Measurements from ENCODE around the gene ORAI3.
A peak's percentile ranks its signal among the peaks of the same experiment; 100 is the strongest.

ORAI3 gene

DNA sequence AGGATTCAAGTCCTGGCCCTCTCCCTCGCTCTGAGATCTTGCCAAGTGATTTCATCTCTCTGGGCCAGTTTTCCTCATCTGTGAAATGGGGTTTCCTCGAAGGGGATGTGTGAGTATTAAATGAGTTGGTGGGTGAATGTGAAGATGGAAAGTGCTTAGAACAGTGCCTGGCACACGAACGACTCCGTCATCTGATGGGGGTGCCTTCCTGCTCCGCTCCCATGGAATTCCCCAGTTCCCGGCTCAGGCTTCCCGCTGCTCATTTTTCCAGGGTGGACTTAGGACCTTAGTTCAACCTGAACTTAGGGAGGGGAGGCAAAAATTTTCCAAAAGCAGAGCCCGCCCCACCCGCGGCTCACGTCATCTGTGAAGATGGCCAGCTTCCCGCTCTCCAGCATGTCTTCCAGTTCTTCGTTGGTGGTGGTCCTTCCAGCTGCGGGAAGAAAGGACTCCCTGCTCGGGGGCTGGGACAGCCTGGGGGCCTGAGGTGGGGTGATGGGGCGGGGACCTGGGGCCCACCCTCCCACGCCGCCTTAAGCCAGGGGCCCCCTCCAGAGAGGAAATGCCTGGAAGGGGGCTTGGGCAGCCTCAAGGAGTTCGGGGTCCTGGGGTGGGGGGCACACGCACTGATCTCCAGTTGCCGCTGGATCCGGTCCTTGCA is 47.6 kb downstream of the ORAI3 start:
- no peak for DNase-seq (ENCODE audit: extremely low spot score)
- POLR2A ChIA-PET, result interaction anchor here (0.7 to 1.0 kb wide), 2 partner anchors 16 to 77 kb away, joined by 4 to 6 read pairs; partner anchors contain the start of genes ZNF646 and ZNF668
- CTCF ChIA-PET, result interaction anchor here (0.9 to 1.7 kb wide), 2 partner anchors 12 to 55 kb away, joined by 3 to 6 read pairs; partner anchors contain the start of gene HSD3B7
- TF ChIP-seq ZNF384 (IDR thresholded peaks at IDR 0.05) (no peak), L3MBTL2 (conservative IDR thresholded peaks at IDR 0.05) (no peak), SUZ12 (IDR thresholded peaks at IDR 0.05) (no peak), SP1 (IDR thresholded peaks at IDR 0.05) (no peak), NFRKB (IDR thresholded peaks at IDR 0.05) (no peak), ELF4 (IDR thresholded peaks at IDR 0.05) (no peak), FOXM1 (IDR thresholded peaks at IDR 0.05; ENCODE audit: borderline replicate concordance) (no peak)

DNA sequence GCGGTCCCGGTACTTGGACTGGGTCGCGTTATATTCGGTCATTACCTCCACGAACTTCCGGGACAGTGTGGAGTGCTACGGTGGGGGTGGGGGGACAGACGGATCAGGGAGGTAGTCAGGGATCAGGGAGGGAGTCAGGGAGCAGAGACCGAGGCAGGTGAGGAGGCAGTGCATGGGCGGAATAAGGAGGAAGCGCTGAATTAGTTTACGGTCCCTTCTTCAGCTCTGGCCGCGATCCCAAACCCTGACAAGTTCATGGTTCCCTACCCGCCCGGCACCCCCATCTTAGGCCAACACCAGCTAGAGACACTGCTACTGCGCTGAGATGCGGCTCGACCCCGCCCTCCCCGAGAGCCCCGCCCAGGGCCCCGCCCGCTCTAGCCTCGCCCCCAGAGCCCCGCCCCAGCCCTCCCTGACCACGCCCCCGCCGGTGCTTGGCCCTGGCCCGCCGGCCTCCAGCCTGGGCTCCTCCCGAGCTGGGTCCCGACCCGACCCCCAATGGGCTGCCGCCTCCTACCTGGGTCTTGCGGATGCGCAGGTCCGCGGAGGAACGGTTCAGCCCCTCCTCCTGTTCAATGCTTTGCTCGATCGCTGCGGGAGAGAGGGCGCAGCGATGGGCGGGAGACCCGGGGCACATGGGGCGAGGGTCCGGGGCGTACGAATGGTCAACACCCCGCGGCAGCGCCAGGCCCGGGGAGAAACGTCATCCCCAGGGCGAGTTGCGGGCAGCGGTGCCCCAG is 48.3 kb downstream of the ORAI3 start:
- POLR2A ChIA-PET, result interaction anchor here (0.7 to 1.0 kb wide), 2 partner anchors 15 to 77 kb away, joined by 4 to 6 read pairs; partner anchors contain the start of genes ZNF646 and ZNF668
- no peak for TF ChIP-seq TARDBP (IDR thresholded peaks at IDR 0.05)
- TF ChIP-seq BHLHE40 (IDR thresholded peaks at IDR 0.05; ENCODE audit: borderline replicate concordance), result no peak
- no peak for TF ChIP-seq SP1 (IDR thresholded peaks at IDR 0.05)
- peak; percentile 82 for TF ChIP-seq L3MBTL2 (conservative IDR thresholded peaks at IDR 0.05)
- TF ChIP-seq ZNF384 (IDR thresholded peaks at IDR 0.05), result no peak
- DNase-seq (ENCODE audit: extremely low spot score), result peak; percentile 99
- CTCF ChIA-PET, result interaction anchor here (0.5 to 1.7 kb wide), 4 partner anchors 12 to 1181 kb away, joined by 3 to 6 read pairs (median 3); partner anchors contain the start of gene HSD3B7

DNA sequence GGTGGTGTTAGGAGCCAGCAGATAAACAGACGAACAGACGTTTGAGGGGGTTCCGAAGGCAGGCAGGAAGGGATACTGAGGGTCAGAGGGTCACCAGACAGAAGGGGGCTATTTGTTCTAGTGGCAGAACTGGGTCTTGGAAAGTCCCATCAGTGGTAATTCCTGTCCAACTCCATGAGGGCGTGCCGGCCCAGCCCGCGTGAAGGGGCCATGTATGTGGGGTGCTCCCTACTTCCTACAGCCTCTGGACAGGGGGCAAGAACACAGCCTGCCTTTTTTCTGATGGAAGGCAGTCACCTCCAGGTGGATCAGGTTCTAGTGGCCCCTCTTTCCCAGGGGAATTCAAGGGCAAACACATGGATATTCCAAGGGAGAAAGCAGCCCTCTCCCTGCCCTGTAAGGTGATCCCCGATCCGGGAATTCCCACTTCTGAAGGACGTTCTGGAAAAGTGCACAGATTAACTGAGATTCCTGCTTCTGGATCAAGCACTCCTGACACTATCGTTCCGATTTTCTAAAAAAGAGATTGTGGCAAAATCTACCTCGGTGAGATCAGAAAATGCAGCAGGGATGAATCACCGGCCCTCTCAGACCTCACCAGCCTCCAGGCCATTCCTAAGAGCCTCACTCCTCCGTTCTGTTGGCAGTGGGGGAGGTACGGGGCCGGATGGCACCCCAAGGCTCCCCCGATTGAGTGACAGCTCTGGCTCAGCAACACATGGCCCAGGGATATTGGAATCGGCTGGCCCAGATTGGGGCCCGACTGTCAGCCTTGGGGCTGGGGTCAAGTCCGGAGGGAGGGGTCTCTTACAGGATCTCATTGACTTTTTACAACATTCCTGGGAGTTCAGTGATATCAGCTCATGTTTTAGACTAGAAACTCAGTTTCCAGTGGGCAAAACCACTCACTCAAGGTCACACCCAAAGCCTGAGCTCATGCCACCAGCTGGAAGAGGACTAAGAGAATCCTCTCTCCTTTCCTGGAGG is 49.1 kb downstream of the ORAI3 start:
- TF ChIP-seq L3MBTL2 (conservative IDR thresholded peaks at IDR 0.05) (0 out of 2 replicates have a peak, but pooled peaks have one; percentile 5), TARDBP (IDR thresholded peaks at IDR 0.05) (no peak)
- ChIA-PET CTCF (interaction anchor here (0.5 to 2.3 kb wide), 6 partner anchors 13 to 1182 kb away, joined by 3 to 20 read pairs (median 4); partner anchors contain the start of gene HSD3B7), POLR2A (interaction anchor here (0.8 to 1.6 kb wide), 11 partner anchors 10 to 1025 kb away, joined by 3 to 7 read pairs (median 4); partner anchors contain the start of genes FUS, HSD3B7, STX4 and ZNF646)
- no peak for DNase-seq (ENCODE audit: extremely low spot score)

DNA sequence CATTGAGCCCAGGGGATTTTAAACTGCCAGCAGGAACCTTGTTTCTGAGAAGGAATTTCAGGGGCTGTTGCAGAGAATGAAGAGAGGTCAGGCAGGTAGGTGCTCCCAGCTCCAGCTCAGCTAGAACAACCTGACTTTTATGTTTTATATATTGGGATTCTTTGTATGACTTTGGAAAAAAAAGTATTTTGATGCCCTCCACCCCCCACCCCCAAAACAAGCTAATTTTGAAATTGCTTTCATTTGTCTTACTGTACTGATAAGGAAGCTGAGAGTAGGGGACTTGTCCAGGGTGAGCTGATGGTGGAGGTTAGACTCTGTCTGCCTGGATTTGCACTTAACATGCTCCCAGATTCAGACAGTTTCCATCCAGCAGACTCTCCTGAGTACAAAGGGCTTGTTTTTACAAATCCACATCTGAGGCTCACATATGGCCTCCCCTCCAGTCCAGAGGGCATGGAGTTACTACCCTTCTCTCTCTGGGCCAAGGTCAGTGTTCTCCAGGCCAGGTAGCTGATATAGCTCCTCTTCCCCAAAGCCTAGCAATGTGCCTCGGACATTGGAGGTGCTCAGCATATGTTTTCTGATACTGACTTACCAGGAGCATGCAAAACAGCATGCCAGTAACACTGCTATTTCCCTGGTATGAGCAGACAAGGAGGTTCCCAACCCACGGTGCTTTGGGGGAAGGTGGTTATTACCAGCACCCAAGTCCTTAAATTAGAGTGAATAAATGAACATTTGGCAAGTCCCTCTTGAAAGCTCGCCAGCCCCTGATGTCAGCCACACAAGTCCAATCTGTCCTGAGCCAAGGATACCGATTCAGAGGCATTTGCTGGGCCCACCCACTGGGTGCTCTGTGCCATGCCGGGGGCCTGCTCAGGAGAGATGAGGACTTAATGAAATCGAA is 50.2 kb downstream of the ORAI3 start:
- TF ChIP-seq FOXM1 (IDR thresholded peaks at IDR 0.05; ENCODE audit: borderline replicate concordance), result no peak
- no peak for DNase-seq (ENCODE audit: extremely low spot score)
- ChIA-PET CTCF (interaction anchor here (0.6 to 2.3 kb wide), 4 partner anchors 11 to 462 kb away, joined by 3 to 20 read pairs (median 4); partner anchors contain the start of gene HSD3B7), POLR2A (interaction anchor here (0.7 to 1.6 kb wide), 11 partner anchors 8 to 1026 kb away, joined by 3 to 7 read pairs (median 3); partner anchors contain the start of genes FUS, HSD3B7, STX4 and ZNF646)

DNA sequence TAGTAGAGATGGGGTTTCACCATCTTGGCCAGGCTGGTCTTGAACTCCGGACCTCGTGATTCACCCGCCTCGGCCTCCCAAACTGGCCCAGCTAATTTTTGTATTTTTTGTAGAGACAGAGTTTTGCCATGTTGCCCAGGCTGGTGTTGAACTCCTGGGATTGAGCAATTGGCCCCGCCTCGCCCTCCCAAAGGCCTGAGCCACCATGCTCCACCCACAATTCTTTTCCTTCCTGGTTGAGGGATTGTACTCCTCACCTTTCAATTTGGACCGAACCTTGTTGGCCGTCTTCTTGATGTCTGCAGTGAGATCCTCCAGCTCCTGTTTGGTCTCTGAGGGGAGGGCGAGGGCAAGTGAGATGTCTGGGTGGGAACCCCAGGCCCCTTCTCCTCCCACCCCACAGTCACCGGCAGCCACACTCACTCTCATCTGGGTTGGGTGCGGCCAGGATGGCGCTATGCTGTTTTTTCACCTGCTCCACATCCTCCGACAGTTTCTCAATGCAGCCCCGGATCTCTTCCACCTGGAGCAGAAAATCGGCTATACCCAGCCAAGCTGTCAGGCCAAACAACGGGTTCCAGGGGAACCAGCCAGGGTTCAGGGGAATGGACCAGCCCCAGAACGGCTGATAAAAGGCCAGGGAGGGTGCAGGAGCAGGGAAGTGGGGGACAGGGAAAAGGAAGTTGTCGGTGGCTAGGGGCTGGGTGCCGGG is 52.0 kb downstream of the ORAI3 start:
- CTCF ChIA-PET, result no interaction called here
- DNase-seq (ENCODE audit: extremely low spot score), result no peak
- TF ChIP-seq FOXA1 (IDR thresholded peaks at IDR 0.05), result no peak
- no peak for TF ChIP-seq L3MBTL2 (conservative IDR thresholded peaks at IDR 0.05)
- no peak for TF ChIP-seq TARDBP (IDR thresholded peaks at IDR 0.05)
- TF ChIP-seq FOXK2 (IDR thresholded peaks at IDR 0.05), result no peak
- TF ChIP-seq LEF1 (IDR thresholded peaks at IDR 0.05; ENCODE audit: borderline replicate concordance), result no peak
- no peak for TF ChIP-seq SUZ12 (IDR thresholded peaks at IDR 0.05)
- no peak for TF ChIP-seq ARNT (IDR thresholded peaks at IDR 0.05)
- no peak for TF ChIP-seq NFRKB (IDR thresholded peaks at IDR 0.05)
- no peak for TF ChIP-seq BHLHE40 (IDR thresholded peaks at IDR 0.05; ENCODE audit: borderline replicate concordance)
- no peak for TF ChIP-seq CTBP1 (IDR thresholded peaks at IDR 0.05; ENCODE audit: borderline replicate concordance)
- POLR2A ChIA-PET, result no interaction called here

DNA sequence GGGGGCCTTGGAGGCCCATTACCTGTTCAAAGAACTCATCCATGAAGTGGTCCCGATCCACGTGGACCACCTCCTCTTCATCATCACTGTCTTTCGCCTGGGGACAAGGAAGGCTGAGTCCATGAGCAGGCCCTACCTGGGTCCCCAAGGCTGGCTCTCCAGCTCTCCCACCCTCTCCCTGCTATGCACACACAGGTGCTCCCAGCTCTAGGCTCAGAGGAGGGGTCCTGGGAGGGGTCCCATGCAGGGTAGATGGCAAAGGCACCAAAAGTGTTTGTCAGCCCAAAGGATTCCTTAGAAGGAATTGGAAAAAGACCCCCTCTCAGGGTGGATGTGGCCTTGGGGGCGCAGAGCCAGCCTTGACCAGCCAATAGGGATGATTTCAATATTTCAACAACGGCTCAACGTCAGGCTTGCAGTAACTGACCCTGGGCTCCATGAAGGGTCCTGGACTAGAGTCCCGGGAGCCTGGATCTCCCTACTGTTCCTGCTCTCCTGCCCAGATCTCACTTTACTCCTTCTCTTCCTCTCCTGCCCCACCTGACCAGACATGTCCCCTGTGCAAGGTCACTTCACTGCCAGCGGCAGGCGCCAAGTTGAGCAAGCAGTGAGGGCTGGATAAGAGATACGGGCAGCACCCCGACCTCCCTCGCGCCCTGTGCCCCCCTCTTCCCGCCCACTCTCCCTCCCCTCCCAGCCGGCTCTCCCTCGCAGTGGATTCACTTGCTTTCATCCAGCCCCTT is 52.8 kb downstream of the ORAI3 start:
- no peak for TF ChIP-seq FOXK2 (IDR thresholded peaks at IDR 0.05)
- TF ChIP-seq, protein P1, sequence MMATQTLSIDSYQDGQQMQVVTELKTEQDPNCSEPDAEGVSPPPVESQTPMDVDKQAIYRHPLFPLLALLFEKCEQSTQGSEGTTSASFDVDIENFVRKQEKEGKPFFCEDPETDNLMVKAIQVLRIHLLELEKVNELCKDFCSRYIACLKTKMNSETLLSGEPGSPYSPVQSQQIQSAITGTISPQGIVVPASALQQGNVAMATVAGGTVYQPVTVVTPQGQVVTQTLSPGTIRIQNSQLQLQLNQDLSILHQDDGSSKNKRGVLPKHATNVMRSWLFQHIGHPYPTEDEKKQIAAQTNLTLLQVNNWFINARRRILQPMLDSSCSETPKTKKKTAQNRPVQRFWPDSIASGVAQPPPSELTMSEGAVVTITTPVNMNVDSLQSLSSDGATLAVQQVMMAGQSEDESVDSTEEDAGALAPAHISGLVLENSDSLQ (IDR thresholded peaks at IDR 0.05), result no peak
- no peak for TF ChIP-seq ARNT (IDR thresholded peaks at IDR 0.05)
- no peak for TF ChIP-seq ELF4 (IDR thresholded peaks at IDR 0.05)
- no peak for TF ChIP-seq LEF1 (IDR thresholded peaks at IDR 0.05; ENCODE audit: borderline replicate concordance)
- TF ChIP-seq ZNF384 (IDR thresholded peaks at IDR 0.05), result no peak
- no peak for TF ChIP-seq CTBP1 (IDR thresholded peaks at IDR 0.05; ENCODE audit: borderline replicate concordance)
- no peak for TF ChIP-seq FOXM1 (IDR thresholded peaks at IDR 0.05; ENCODE audit: borderline replicate concordance)
- no peak for TF ChIP-seq BHLHE40 (IDR thresholded peaks at IDR 0.05; ENCODE audit: borderline replicate concordance)
- no peak for TF ChIP-seq NFRKB (IDR thresholded peaks at IDR 0.05)
- TF ChIP-seq SUZ12 (IDR thresholded peaks at IDR 0.05), result no peak
- TF ChIP-seq FOXA1 (IDR thresholded peaks at IDR 0.05), result no peak
- no peak for TF ChIP-seq L3MBTL2 (conservative IDR thresholded peaks at IDR 0.05)
- TF ChIP-seq HDGF (IDR thresholded peaks at IDR 0.05; ENCODE audit: borderline replicate concordance), result no peak
- TF ChIP-seq TARDBP (IDR thresholded peaks at IDR 0.05), result no peak
- TF ChIP-seq SP1 (IDR thresholded peaks at IDR 0.05), result no peak
- no peak for DNase-seq (ENCODE audit: extremely low spot score)
- CTCF ChIA-PET, result interaction anchor here (1.0 to 1.5 kb wide), 2 partner anchors 17 to 1153 kb away, joined by 5 to 6 read pairs; partner anchors contain the start of gene HSD3B7
- POLR2A ChIA-PET, result interaction anchor here (0.8 kb wide), 1 partner anchor 72 kb away, joined by 4 read pairs; the partner anchor contains the start of genes ZNF646 and ZNF668

Data from HEK293T (cell line).